Brain microvascular endothelial cell (primary cell): ENCODE results near the gene SDK1.

ENCODE experiments used
- DNase-seq: peaks from one replicate; pipeline ENCODE4 v3.0.0-alpha.2; 2020
- H3K27ac ChIP-seq: fragments of 250-450 bp; sonication (Bioruptor Pico); 2 replicates; pipeline ENCODE4 v1.5.1; 2020; ENCODE audit warnings: mild to moderate bottlenecking, moderate library complexity
- H3K27me3 ChIP-seq: fragments of 250-450 bp; sonication (Bioruptor Pico); replicated peaks from 2 replicates; pipeline ENCODE4 v1.5.1; 2020; ENCODE audit warnings: mild to moderate bottlenecking
- H3K36me3 ChIP-seq: fragments of 250-450 bp; sonication (Bioruptor Pico); replicated peaks from 2 replicates; pipeline ENCODE4 v1.5.1; 2020; ENCODE audit warnings: mild to moderate bottlenecking
- H3K4me3 ChIP-seq: 2 replicates; pipeline ENCODE4 v1.5.1; 2011; ENCODE audit warnings: low read depth, mild to moderate bottlenecking, control low read depth, low read length, moderate library complexity
- CTCF ChIP-seq: IDR thresholded peaks from 2 replicates; pipeline ENCODE4 v1.5.1; 2011; ENCODE audit warnings: low read depth, mild to moderate bottlenecking, moderate library complexity, low read length, control low read depth, inconsistent platforms; ENCODE audit errors: missing control alignments
- in situ Hi-C: cut with HindIII; loops from 2 replicates; pipeline ENCODE4 v1.10.0; 2017; ENCODE audit warnings: low sequenced_read_pairs, low pct_ligation_motif_present

The SDK1 gene

GRCh38 chr7:3289996-3290395 is 11.1 kb upstream of the SDK1 start:
- H3K27ac ChIP-seq: no peak overlapping the region
- no peaks in the 10 kb centered on the region for H3K36me3 ChIP-seq
- TF ChIP-seq CTCF: no peak
- H3K27me3 ChIP-seq: no peaks in the 10 kb centered on the region
- H3K4me3 ChIP-seq: no peak overlapping the region
- in situ Hi-C loops: no loop called here
- DNase-seq: peak; percentile 49

GRCh38 chr7:3292694-3293093 is 8.4 kb upstream of the SDK1 start:
- in situ Hi-C loops: no loop called here
- no peak for DNase-seq
- Histone ChIP-seq H3K27me3 (no peaks in the 10 kb centered on the region), H3K4me3 (no peak overlapping the region), H3K36me3 (no peaks in the 10 kb centered on the region), H3K27ac (no peak overlapping the region)
- TF ChIP-seq CTCF: no peak

- H3K4me3 ChIP-seq: no peak overlapping the region
- H3K36me3 ChIP-seq: no peaks in the 10 kb centered on the region
- in situ Hi-C loops: no loop called here
- no peak for TF ChIP-seq CTCF
- no peak overlapping the region for H3K27ac ChIP-seq
- no peaks in the 10 kb centered on the region for H3K27me3 ChIP-seq
- no peak for DNase-seq
Measured at GRCh38 chr7:3294432-3295100, 6.5 kb upstream of the SDK1 start.

DNA sequence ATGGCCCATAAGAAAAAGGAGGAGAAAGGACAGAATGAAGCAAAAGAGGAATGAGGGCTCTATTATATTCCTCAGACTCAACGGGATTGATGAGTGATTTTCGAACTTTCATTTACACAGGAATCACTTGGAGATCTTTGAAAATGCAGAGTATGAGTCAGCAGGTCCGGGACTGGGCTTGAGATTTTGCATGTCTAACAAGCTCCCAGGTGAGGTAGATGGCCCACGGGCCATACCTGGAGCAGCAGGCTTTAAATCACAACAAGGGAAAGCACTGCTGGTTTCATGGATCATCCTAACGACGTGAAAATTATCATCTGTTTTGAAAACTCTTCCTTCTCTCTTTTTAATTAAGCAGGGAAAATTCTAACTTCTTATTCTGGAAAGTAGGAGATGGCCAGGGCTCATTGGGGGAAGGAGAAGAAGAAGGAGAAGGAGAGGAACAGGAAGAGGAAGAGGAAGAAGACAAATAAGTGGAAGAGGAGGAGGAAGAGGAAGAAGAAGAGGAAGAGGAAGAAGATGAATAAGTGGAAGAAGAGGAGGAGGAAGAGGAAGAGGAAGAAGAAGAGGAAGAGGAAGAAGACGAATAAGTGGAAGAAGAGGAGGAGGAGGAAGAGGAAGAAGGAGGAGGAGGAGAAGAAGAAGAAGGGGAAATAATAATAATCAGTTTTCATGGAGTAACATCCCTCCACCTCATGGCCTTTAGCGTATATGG is 3.8 kb upstream of the SDK1 start:
- H3K27me3 ChIP-seq: peaks cover 2% of the 10 kb centered on the region
- in situ Hi-C loops: no loop called here
- no peak overlapping the region for H3K27ac ChIP-seq
- DNase-seq: no peak
- no peak overlapping the region for H3K4me3 ChIP-seq
- H3K36me3 ChIP-seq: no peaks in the 10 kb centered on the region
- TF ChIP-seq CTCF: no peak

DNA sequence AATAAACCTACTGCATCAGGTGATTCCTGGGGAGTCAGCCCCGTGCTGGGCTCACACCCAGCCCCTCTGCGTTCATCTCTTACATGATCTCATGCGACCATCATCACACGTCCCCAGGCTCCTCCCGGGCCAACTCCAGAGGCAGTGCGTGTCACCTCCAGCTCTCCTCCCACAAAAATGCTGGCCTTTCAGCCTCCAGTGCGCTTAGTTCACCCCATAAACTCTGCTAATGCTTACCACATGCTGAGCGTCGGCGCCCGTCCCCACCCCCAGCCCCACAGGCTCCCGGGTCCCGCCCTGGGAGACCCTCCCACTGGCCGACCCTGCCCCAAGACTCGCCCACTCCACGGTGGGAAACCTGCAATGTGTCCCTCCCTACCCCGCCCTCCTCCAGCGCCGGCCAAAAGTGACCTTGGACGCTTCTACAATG is 816 bp upstream of the SDK1 start:
- Histone ChIP-seq H3K27me3 (peaks cover 2% of the 10 kb centered on the region), H3K4me3 (peak overlapping the region; percentile 48), H3K27ac (no peak overlapping the region), H3K36me3 (no peaks in the 10 kb centered on the region)
- TF ChIP-seq CTCF: no peak
- in situ Hi-C loops: no loop called here
- DNase-seq: peak; percentile 9

DNA sequence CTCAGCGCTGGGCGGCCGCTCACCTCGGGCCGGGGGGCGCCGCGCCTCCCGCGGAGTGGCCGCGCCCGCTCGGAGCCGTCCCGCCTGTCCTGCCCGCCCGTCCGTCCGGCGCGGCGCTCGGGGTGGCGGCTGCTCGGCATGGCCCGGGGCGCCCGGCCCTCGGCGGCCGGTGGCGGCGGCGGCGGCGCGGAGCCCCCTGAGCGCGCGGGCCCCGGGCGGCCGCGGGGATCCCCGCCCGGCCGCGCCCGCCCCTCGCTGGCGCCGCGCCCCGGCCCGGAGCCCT is 338 bp downstream of the SDK1 start:
- Histone ChIP-seq H3K27ac (no peak overlapping the region), H3K4me3 (peak overlapping the region; percentile 44), H3K27me3 (peaks cover 2% of the 10 kb centered on the region), H3K36me3 (no peaks in the 10 kb centered on the region)
- no peak for DNase-seq
- no peak for TF ChIP-seq CTCF
- in situ Hi-C loops: no loop called here
